Mesothelial cell of epicardium (in vitro differentiated cells): Measurements from ENCODE around the gene NRCAM. TPM values are rescaled to one million over a fixed set of nuclear protein-coding genes. Genes with fewer than 3 reads are reported as not detected.
"Not testable (repeated sequence)": the region's sequence is repeated elsewhere in the genome, so short reads cannot be mapped to it uniquely, and the experiment has no call there.

Experiments used
- DNase-seq, 2 experiments: peaks; one replicate each; pipeline ENCODE4 v3.0.0; 2021; ENCODE audit warnings: low spot score in 2 of 2; ENCODE audit not compliant: unreplicated experiment in 2 of 2
- H3K27ac Mint-ChIP-seq: 2 replicates; pipeline ENCODE4 v1.8.0; 2021; ENCODE audit warnings: mixed read lengths
- H3K27me3 Mint-ChIP-seq: 2 replicates; pipeline ENCODE4 v1.8.0; 2021; ENCODE audit warnings: low read depth, mixed read lengths
- H3K36me3 Mint-ChIP-seq: 2 replicates; pipeline ENCODE4 v1.8.0; 2021; ENCODE audit warnings: mixed read lengths
- H3K4me1 Mint-ChIP-seq: 2 replicates; pipeline ENCODE4 v1.8.0; 2021; ENCODE audit warnings: mixed read lengths
- H3K4me3 Mint-ChIP-seq: 2 replicates; pipeline ENCODE4 v1.8.0; 2021; ENCODE audit warnings: mild to moderate bottlenecking, moderate library complexity, mixed read lengths
- H3K9me3 Mint-ChIP-seq: 2 replicates; pipeline ENCODE4 v1.8.0; 2021; ENCODE audit warnings: mixed read lengths
- total RNA-seq: library from RNA; stranded (reverse); gene quantifications from 3 replicates; pipeline ENCODE4 v1.2.1, GENCODE V29; 2021
- TF ChIP-seq, protein P1 (sequence below): fragments of 200-600 bp; sonication (generic); IDR thresholded peaks from one replicate; pipeline ENCODE4 v1.5.0; 2021; ENCODE audit warnings: antibody characterized with exemption; ENCODE audit not compliant: unreplicated experiment

The NRCAM gene
- total RNA-seq, 1 donor from 2014 or later = 5.7 TPM

- Mint-ChIP-seq H3K9me3 (peaks cover 4% of the 10 kb centered on the region), H3K27ac (peak overlapping the region; percentile 27), H3K4me1 (peaks cover 36% of the 10 kb centered on the region), H3K4me3 (no peak overlapping the region), H3K27me3 (peaks cover 2% of the 10 kb centered on the region), H3K36me3 (no peaks in the 10 kb centered on the region)
- TF ChIP-seq, protein P1, sequence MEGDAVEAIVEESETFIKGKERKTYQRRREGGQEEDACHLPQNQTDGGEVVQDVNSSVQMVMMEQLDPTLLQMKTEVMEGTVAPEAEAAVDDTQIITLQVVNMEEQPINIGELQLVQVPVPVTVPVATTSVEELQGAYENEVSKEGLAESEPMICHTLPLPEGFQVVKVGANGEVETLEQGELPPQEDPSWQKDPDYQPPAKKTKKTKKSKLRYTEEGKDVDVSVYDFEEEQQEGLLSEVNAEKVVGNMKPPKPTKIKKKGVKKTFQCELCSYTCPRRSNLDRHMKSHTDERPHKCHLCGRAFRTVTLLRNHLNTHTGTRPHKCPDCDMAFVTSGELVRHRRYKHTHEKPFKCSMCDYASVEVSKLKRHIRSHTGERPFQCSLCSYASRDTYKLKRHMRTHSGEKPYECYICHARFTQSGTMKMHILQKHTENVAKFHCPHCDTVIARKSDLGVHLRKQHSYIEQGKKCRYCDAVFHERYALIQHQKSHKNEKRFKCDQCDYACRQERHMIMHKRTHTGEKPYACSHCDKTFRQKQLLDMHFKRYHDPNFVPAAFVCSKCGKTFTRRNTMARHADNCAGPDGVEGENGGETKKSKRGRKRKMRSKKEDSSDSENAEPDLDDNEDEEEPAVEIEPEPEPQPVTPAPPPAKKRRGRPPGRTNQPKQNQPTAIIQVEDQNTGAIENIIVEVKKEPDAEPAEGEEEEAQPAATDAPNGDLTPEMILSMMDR = no peak
- no peak for DNase-seq
Measured at GRCh38 chr7:108282427-108282996, 173.7 kb downstream of the NRCAM start.

DNA sequence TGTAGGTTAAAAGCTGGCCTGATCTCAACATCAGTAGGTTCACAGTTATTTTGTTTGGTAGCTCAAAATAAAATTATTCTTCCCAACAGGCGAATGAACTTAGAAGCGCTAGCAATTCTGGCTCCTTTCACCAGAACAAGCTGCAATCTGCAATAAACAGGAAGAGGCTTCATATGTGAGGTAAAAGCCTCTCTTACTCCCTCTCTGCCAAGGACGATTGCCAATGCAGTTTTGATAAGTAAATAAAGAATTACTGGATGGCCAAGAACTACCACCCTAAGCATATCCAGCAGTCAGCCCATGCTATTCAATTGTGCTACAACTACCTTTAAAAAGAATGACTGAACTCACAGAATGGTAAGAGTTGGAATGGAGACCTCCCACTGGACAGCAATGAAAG lies 176.1 kb downstream of the NRCAM start:
- peaks cover 10% of the 10 kb centered on the region for H3K9me3 Mint-ChIP-seq
- no peak for DNase-seq
- H3K27me3 Mint-ChIP-seq = peaks cover 15% of the 10 kb centered on the region
- H3K36me3 Mint-ChIP-seq = peaks cover 1% of the 10 kb centered on the region
- no peak overlapping the region for H3K27ac Mint-ChIP-seq
- no peak overlapping the region for H3K4me3 Mint-ChIP-seq
- TF ChIP-seq, protein P1 = no peak
- H3K4me1 Mint-ChIP-seq = peaks cover 28% of the 10 kb centered on the region

DNA sequence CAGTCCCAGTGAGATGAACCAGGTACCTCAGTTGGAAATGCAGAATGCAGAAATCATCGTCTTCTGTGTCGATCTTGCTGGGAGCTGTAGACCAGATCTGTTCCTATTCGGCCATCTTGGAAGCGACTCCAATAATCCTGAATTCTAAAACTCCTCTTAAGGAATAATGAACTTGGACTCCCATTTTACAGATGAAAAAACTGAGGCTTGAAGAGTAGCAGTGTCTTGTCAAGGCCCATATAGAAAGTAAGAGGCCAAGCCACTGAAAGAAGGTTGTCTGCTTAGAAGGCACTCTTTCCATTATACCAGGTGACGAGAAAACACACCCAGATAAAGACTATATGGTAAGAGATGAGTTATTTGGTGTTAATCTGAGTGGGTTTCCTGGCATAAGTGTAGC lies 177.5 kb downstream of the NRCAM start:
- TF ChIP-seq, protein P1 = no peak
- H3K9me3 Mint-ChIP-seq = peaks cover 19% of the 10 kb centered on the region
- DNase-seq = no peak
- peaks cover 21% of the 10 kb centered on the region for H3K4me1 Mint-ChIP-seq
- H3K36me3 Mint-ChIP-seq = peaks cover 1% of the 10 kb centered on the region
- peaks cover 15% of the 10 kb centered on the region for H3K27me3 Mint-ChIP-seq
- H3K4me3 Mint-ChIP-seq = no peak overlapping the region
- no peak overlapping the region for H3K27ac Mint-ChIP-seq

- peaks cover 1% of the 10 kb centered on the region for H3K36me3 Mint-ChIP-seq
- H3K4me1 Mint-ChIP-seq = peaks cover 17% of the 10 kb centered on the region
- DNase-seq = no peak
- peaks cover 15% of the 10 kb centered on the region for H3K27me3 Mint-ChIP-seq
- peaks cover 22% of the 10 kb centered on the region for H3K9me3 Mint-ChIP-seq
- H3K27ac Mint-ChIP-seq = no peak overlapping the region
- TF ChIP-seq, protein P1 = no peak
- H3K4me3 Mint-ChIP-seq = no peak overlapping the region
Measured at GRCh38 chr7:108278281-108278680, 178.0 kb downstream of the NRCAM start.

DNA sequence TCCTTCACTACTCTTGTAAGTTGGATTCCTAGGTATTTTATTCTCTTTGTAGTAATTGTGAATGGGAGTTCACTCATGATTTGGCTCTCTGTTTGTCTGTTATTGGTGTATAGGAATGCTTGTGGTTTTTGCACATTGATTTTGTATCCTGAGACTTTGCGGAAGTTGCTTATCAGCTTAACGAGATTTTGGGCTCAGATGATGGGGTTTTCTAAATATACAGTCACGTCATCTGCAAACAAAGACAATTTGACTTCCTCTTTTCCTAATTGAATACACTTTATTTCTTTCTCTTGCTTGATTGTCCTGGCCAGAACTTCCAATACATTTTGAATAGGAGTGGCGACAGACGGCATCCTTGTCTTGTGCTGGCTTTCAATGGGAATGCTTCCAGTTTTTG lies 181.8 kb downstream of the NRCAM start:
- not testable (repeated sequence) for H3K36me3 Mint-ChIP-seq, DNase-seq, H3K4me1 Mint-ChIP-seq, H3K27ac Mint-ChIP-seq, H3K4me3 Mint-ChIP-seq
- peaks cover 13% of the 10 kb centered on the region for H3K27me3 Mint-ChIP-seq
- peaks cover 22% of the 10 kb centered on the region for H3K9me3 Mint-ChIP-seq

DNA sequence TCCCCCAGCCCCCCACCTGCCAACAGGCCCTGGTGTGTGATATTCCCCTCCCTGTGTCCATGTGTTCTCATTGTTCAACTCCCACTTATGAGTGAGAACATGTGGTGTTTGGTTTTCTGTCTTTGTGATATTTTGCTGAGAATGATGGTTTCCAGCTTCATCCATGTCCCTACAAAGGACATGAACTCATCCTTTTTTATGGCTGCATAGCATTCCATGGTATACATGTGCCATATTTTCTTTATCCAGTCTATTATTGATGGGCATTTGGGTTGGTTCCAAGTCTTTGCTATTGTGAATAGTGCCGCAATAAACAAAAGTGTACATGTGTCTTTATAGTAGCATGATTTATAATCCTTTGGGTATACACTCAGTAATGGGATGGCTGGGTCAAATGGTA lies 183.3 kb downstream of the NRCAM start:
- Mint-ChIP-seq H3K27me3 (peaks cover 20% of the 10 kb centered on the region), H3K9me3 (peaks cover 22% of the 10 kb centered on the region)
- DNase-seq, H3K4me1 Mint-ChIP-seq, H3K27ac Mint-ChIP-seq, H3K36me3 Mint-ChIP-seq, H3K4me3 Mint-ChIP-seq: not testable (repeated sequence)

- H3K36me3 Mint-ChIP-seq = no peaks in the 10 kb centered on the region
- H3K4me3 Mint-ChIP-seq = no peak overlapping the region
- TF ChIP-seq, protein P1 = no peak
- peaks cover 13% of the 10 kb centered on the region for H3K9me3 Mint-ChIP-seq
- no peak for DNase-seq
- no peak overlapping the region for H3K27ac Mint-ChIP-seq
- H3K27me3 Mint-ChIP-seq = peaks cover 10% of the 10 kb centered on the region
- no peaks in the 10 kb centered on the region for H3K4me1 Mint-ChIP-seq
Measured at GRCh38 chr7:108270385-108271015, 185.7 kb downstream of the NRCAM start.
